HCT116 (cell line): ENCODE data around the gene ESR2. TPM values are rescaled to one million over a fixed set of nuclear protein-coding genes. Genes with fewer than 3 reads are reported as not detected.

Experiments used
- ATAC-seq: fragments of 200-7000 bp; cut with Tn5 transposase; 2 replicates; pipeline ENCODE4 v1.9.1; 2020; ENCODE audit warnings: mild to moderate bottlenecking, moderate library complexity
- BruUV-seq: library from RNA; stranded (reverse); fragments of 400-500 nt; replicated peaks from 2 replicates; lab custom pipeline; 2021; lab: Mats Ljungman, UMichigan
- CTCF ChIA-PET: fragments of 300-600 bp; sonication (Branson Sonifier 250); formaldehyde crosslinking; loops from one replicate; lab custom pipeline; 2021; ENCODE audit warnings: antibody characterized with exemption; lab: Charles Lee
- POLR2A ChIA-PET: fragments of 300-600, 350-600 bp; sonication (Branson Sonifier 250); formaldehyde crosslinking; loops from one replicate; lab custom pipeline; 2021; ENCODE audit warnings: antibody characterized with exemption; lab: Charles Lee
- RAD21 ChIA-PET, 2 experiments: fragments of 300-600 bp; sonication (Branson Sonifier 250); formaldehyde crosslinking; loops; one replicate each; lab custom pipeline; 2023; ENCODE audit warnings: low total read pairs in 2 of 2; ENCODE audit not compliant: uncharacterized antibody in 2 of 2, unreplicated experiment in 2 of 2, low non-redundant PET in 1 of 2; lab: Charles Lee
- DNase-seq: peaks from one replicate; pipeline ENCODE4 v3.0.0-alpha.2; 2010; ENCODE audit warnings: low read depth, low spot score
- H2AFZ ChIP-seq: fragments of 200-600 bp; shearing (Covaris generic), sonication (generic); 2 replicates; pipeline ENCODE4 v1.6.1; 2017; ENCODE audit warnings: low read depth, mixed run types, mixed read lengths, antibody characterized with exemption, low read length; ENCODE audit not compliant: poor library complexity, severe bottlenecking
- H3K27ac ChIP-seq: 2 replicates; pipeline ENCODE4 v1.5.1; 2012; ENCODE audit warnings: low read depth, low read length
- H3K27me3 ChIP-seq: fragments of 200-600 bp; sonication (generic); 2 replicates; pipeline ENCODE4 v1.6.1; 2016; ENCODE audit warnings: mixed run types, low read length, mixed read lengths; ENCODE audit not compliant: insufficient read depth
- H3K36me3 ChIP-seq, 2 experiments: fragments of 200-500 bp in 1 of 2; fragments of 200-600 bp in 1 of 2; sonication (Bioruptor generic) in 1 of 2; sonication (generic) in 1 of 2; 2 replicates each; pipeline versions ENCODE4 v1.5.1 to v1.6.1; 2014 to 2016; ENCODE audit warnings: low read length in 2 of 2, inconsistent platforms in 1 of 2, mixed read lengths in 1 of 2, mixed run types in 1 of 2; ENCODE audit not compliant: insufficient read depth in 2 of 2, control insufficient read depth in 1 of 2
- H3K4me1 ChIP-seq, 2 experiments: fragments of 200-600 bp in 1 of 2; sonication (generic) in 1 of 2; 2 replicates each; pipeline versions ENCODE4 v1.5.1 to v1.6.1; 2012 to 2017; ENCODE audit warnings: low read length in 2 of 2, inconsistent platforms in 1 of 2, mild to moderate bottlenecking in 1 of 2, mixed read lengths in 1 of 2, mixed run types in 1 of 2, moderate library complexity in 1 of 2; ENCODE audit not compliant: insufficient read depth in 2 of 2, control insufficient read depth in 1 of 2
- H3K4me2 ChIP-seq: fragments of 200-600 bp; sonication (generic); 2 replicates; pipeline ENCODE4 v1.6.1; 2017; ENCODE audit warnings: mixed run types, low read length, mixed read lengths
- H3K4me3 ChIP-seq, 2 experiments: fragments of 200-600 bp in 1 of 2; sonication (generic) in 1 of 2; replicated peaks in 1 of 2; 2 replicates each; pipeline ENCODE4 v1.5.1; 2011 to 2016; ENCODE audit warnings: low read length in 2 of 2, control low read depth in 1 of 2, low read depth in 1 of 2, mild to moderate bottlenecking in 1 of 2, mixed read lengths in 1 of 2, mixed run types in 1 of 2
- H3K79me2 ChIP-seq: fragments of 200-600 bp; sonication (generic); 2 replicates; pipeline ENCODE4 v1.6.1; 2017; ENCODE audit warnings: mild to moderate bottlenecking, mixed run types, low read length, moderate library complexity, mixed read lengths; ENCODE audit not compliant: insufficient read depth
- H3K9ac ChIP-seq: fragments of 200-600 bp; sonication (generic); 2 replicates; pipeline ENCODE4 v1.6.1; 2016; ENCODE audit warnings: low read length, mixed read lengths
- H3K9me2 ChIP-seq: fragments of 200-600 bp; sonication (generic), shearing (Covaris generic); 2 replicates; pipeline ENCODE4 v1.6.1; 2017; ENCODE audit warnings: mixed run types, mild to moderate bottlenecking, moderate library complexity; ENCODE audit not compliant: insufficient read depth
- H3K9me3 ChIP-seq, 2 experiments: fragments of 200-500 bp in 1 of 2; fragments of 200-600 bp in 1 of 2; sonication (Bioruptor generic) in 1 of 2; sonication (generic) in 1 of 2; 2 replicates each; pipeline ENCODE4 v1.6.1; 2014 to 2017; ENCODE audit warnings: low read length in 2 of 2, mixed read lengths in 2 of 2, inconsistent platforms in 1 of 2, low read depth in 1 of 2, mild to moderate bottlenecking in 1 of 2, mixed run types in 1 of 2, moderate library complexity in 1 of 2; ENCODE audit not compliant: control insufficient read depth in 1 of 2, insufficient read depth in 1 of 2
- H4K20me1 ChIP-seq: fragments of 200-600 bp; sonication (generic), shearing (Covaris generic); 2 replicates; pipeline ENCODE4 v1.6.1; 2017; ENCODE audit warnings: mixed run types, mild to moderate bottlenecking, moderate library complexity; ENCODE audit not compliant: insufficient read depth
- CBX3 ChIP-seq: IDR thresholded peaks from 2 replicates; pipeline ENCODE4 v1.6.1; 2012; ENCODE audit warnings: low read depth
- CEBPB ChIP-seq: IDR thresholded peaks from 2 replicates; pipeline ENCODE4 v1.6.1; 2012; ENCODE audit warnings: low read depth
- EGR1 ChIP-seq: IDR thresholded peaks from 2 replicates; pipeline ENCODE4 v1.6.1; 2012; ENCODE audit warnings: low read depth
- ELF1 ChIP-seq: IDR thresholded peaks from 2 replicates; pipeline ENCODE4 v1.6.1; 2012; ENCODE audit warnings: low read depth, borderline replicate concordance
- EZH2 ChIP-seq: fragments of 200-600 bp; sonication (generic); IDR thresholded peaks from 2 replicates; pipeline ENCODE4 v1.6.1; 2017; ENCODE audit warnings: antibody characterized with exemption, mixed run types
- JUND ChIP-seq: IDR thresholded peaks from 2 replicates; pipeline ENCODE4 v1.6.1; 2012
- POLR2A ChIP-seq: IDR thresholded peaks from 2 replicates; pipeline ENCODE4 v1.7.0; 2011; ENCODE audit warnings: borderline replicate concordance; ENCODE audit not compliant: insufficient read depth, insufficient read length; ENCODE audit errors: extremely low read depth
- POLR2AphosphoS5 ChIP-seq: IDR thresholded peaks from 2 replicates; pipeline ENCODE4 v1.6.1; 2011; ENCODE audit warnings: mild to moderate bottlenecking, low read depth, low read length, moderate library complexity
- RAD21 ChIP-seq: IDR thresholded peaks from 2 replicates; pipeline ENCODE4 v1.6.1; 2012; ENCODE audit warnings: low read depth, mild to moderate bottlenecking
- SP1 ChIP-seq: IDR thresholded peaks from 2 replicates; pipeline ENCODE4 v1.6.1; 2012; ENCODE audit warnings: low read depth
- SRF ChIP-seq: IDR thresholded peaks from 2 replicates; pipeline ENCODE4 v1.6.1; 2012; ENCODE audit warnings: low read depth
- YY1 ChIP-seq: IDR thresholded peaks from 2 replicates; pipeline ENCODE4 v1.6.1; 2011; ENCODE audit warnings: low read length, low read depth, moderate library complexity, mild to moderate bottlenecking; ENCODE audit not compliant: insufficient replicate concordance; ENCODE audit errors: extremely low read depth
- ZFX ChIP-seq: fragments of 450-650 bp; IDR thresholded peaks from 2 replicates; pipeline ENCODE4 v1.6.1; 2017
- ZNF274 ChIP-seq: fragments of 200-500 bp; sonication (Bioruptor generic); IDR thresholded peaks from 2 replicates; pipeline ENCODE4 v1.6.1; 2014; ENCODE audit warnings: mild to moderate bottlenecking, low read depth, low read length, inconsistent platforms
- intact Hi-C: fragments of 100-400 bp; cut with micrococcal nuclease; formaldehyde crosslinking; loops from 2 replicates; pipeline ENCODE4 v1.10.0; 2022
- total RNA-seq: library from RNA; stranded (reverse); gene quantifications from one replicate; pipeline ENCODE4 v1.2.1, GENCODE V29; 2021; ENCODE audit not compliant: unreplicated experiment
- TF ChIP-seq, protein P1 (sequence below): IDR thresholded peaks from 2 replicates; pipeline ENCODE4 v1.6.1; 2011; ENCODE audit warnings: mild to moderate bottlenecking, low read length, moderate library complexity; ENCODE audit not compliant: insufficient replicate concordance; ENCODE audit errors: extremely low read depth
- TF ChIP-seq, protein P2 (sequence below), 3 experiments: fragments of 200-600 bp in 1 of 3; sonication (generic) in 1 of 3; IDR thresholded peaks in 2 of 3; conservative IDR thresholded peaks in 1 of 3; 2 replicates each; pipeline ENCODE4 v1.5.1; 2012 to 2017; ENCODE audit warnings: low read depth in 2 of 3, low read length in 2 of 3, antibody characterized with exemption in 1 of 3, borderline replicate concordance in 1 of 3, control low read depth in 1 of 3, mild to moderate bottlenecking in 1 of 3, mixed read lengths in 1 of 3, mixed run types in 1 of 3, moderate library complexity in 1 of 3; ENCODE audit not compliant: insufficient read depth in 1 of 3
- TF ChIP-seq, protein P3 (sequence below): IDR thresholded peaks from 2 replicates; pipeline ENCODE4 v1.6.1; 2012; ENCODE audit warnings: low read depth

Gene ESR2
- total RNA-seq, 1 experiment from 2014 or later, result 0.32 TPM

DNA sequence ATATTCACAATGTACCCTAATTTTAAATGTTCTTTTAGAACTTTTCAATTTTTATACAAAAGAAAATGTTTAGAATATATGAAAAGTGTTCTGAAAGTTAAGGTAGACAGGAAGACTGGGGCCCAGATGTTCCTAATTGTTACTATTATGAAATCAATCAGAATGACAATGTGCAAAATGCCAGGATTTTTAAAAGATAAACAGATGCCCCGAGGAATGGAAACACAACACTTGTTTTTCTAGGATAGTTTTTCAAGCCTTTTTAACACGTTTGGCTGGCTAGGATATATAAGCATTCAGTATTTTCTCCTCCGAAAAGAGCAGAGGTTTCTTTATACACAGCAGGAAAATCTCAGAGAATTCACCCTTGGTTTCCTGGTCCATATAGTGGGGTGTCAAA lies 106.8 kb downstream of the ESR2 start:
- POLR2A ChIA-PET, result no interaction called here
- DNase-seq, result no peak
- BruUV-seq, result no TSS peak
- Histone ChIP-seq H3K4me1 (peaks cover 0 to 5% of the 10 kb centered on the region in 2 experiments; a peak in 1 of 4 replicates), H3K9me3 (no peaks in the 10 kb centered on the region), H3K4me3 (no peak overlapping the region), H3K27me3 (no peaks in the 10 kb centered on the region), H4K20me1 (no peaks in the 10 kb centered on the region), H3K79me2 (no peaks in the 10 kb centered on the region), H3K4me2 (no peak overlapping the region), H3K9me2 (no peaks in the 10 kb centered on the region), H3K36me3 (no peaks in the 10 kb centered on the region), H2AFZ (no peak overlapping the region)
- CTCF ChIA-PET, result no interaction called here
- ATAC-seq, result no peak
- intact Hi-C loops, result loop anchor here (5.0 kb wide), 1 partner anchor 60 kb away; no protein-coding TSS in a partner anchor
- RAD21 ChIA-PET, result no interaction called here
- no peak for TF ChIP-seq SP1
- no peak for TF ChIP-seq POLR2A
- TF ChIP-seq, protein P1, sequence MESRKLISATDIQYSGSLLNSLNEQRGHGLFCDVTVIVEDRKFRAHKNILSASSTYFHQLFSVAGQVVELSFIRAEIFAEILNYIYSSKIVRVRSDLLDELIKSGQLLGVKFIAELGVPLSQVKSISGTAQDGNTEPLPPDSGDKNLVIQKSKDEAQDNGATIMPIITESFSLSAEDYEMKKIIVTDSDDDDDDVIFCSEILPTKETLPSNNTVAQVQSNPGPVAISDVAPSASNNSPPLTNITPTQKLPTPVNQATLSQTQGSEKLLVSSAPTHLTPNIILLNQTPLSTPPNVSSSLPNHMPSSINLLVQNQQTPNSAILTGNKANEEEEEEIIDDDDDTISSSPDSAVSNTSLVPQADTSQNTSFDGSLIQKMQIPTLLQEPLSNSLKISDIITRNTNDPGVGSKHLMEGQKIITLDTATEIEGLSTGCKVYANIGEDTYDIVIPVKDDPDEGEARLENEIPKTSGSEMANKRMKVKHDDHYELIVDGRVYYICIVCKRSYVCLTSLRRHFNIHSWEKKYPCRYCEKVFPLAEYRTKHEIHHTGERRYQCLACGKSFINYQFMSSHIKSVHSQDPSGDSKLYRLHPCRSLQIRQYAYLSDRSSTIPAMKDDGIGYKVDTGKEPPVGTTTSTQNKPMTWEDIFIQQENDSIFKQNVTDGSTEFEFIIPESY, result no peak
- TF ChIP-seq CBX3, result no peak
- no peak for TF ChIP-seq ZNF274
- TF ChIP-seq POLR2AphosphoS5, result no peak
- TF ChIP-seq YY1, result no peak
- TF ChIP-seq, protein P2, sequence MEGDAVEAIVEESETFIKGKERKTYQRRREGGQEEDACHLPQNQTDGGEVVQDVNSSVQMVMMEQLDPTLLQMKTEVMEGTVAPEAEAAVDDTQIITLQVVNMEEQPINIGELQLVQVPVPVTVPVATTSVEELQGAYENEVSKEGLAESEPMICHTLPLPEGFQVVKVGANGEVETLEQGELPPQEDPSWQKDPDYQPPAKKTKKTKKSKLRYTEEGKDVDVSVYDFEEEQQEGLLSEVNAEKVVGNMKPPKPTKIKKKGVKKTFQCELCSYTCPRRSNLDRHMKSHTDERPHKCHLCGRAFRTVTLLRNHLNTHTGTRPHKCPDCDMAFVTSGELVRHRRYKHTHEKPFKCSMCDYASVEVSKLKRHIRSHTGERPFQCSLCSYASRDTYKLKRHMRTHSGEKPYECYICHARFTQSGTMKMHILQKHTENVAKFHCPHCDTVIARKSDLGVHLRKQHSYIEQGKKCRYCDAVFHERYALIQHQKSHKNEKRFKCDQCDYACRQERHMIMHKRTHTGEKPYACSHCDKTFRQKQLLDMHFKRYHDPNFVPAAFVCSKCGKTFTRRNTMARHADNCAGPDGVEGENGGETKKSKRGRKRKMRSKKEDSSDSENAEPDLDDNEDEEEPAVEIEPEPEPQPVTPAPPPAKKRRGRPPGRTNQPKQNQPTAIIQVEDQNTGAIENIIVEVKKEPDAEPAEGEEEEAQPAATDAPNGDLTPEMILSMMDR (IDR thresholded peaks at IDR 0.05 in 2 of 3, conservative IDR thresholded peaks at IDR 0.05 in 1 of 3; ENCODE audit: borderline replicate concordance in 1 of 3, insufficient read depth in 1 of 3, low read depth in 2 of 3, low read length in 2 of 3), result no peak
- TF ChIP-seq SRF, result no peak
- TF ChIP-seq RAD21, result no peak
- TF ChIP-seq ELF1, result no peak
- TF ChIP-seq EGR1, result no peak
- TF ChIP-seq JUND, result no peak
- no peak for TF ChIP-seq ZFX
- TF ChIP-seq CEBPB, result no peak
- TF ChIP-seq, protein P3, sequence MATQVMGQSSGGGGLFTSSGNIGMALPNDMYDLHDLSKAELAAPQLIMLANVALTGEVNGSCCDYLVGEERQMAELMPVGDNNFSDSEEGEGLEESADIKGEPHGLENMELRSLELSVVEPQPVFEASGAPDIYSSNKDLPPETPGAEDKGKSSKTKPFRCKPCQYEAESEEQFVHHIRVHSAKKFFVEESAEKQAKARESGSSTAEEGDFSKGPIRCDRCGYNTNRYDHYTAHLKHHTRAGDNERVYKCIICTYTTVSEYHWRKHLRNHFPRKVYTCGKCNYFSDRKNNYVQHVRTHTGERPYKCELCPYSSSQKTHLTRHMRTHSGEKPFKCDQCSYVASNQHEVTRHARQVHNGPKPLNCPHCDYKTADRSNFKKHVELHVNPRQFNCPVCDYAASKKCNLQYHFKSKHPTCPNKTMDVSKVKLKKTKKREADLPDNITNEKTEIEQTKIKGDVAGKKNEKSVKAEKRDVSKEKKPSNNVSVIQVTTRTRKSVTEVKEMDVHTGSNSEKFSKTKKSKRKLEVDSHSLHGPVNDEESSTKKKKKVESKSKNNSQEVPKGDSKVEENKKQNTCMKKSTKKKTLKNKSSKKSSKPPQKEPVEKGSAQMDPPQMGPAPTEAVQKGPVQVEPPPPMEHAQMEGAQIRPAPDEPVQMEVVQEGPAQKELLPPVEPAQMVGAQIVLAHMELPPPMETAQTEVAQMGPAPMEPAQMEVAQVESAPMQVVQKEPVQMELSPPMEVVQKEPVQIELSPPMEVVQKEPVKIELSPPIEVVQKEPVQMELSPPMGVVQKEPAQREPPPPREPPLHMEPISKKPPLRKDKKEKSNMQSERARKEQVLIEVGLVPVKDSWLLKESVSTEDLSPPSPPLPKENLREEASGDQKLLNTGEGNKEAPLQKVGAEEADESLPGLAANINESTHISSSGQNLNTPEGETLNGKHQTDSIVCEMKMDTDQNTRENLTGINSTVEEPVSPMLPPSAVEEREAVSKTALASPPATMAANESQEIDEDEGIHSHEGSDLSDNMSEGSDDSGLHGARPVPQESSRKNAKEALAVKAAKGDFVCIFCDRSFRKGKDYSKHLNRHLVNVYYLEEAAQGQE, result no peak
- TF ChIP-seq EZH2, result no peak
- TF ChIP-seq, all 23 proteins: peak for 0
- H3K9ac ChIP-seq, result no peak overlapping the region
- H3K27ac ChIP-seq, result no peak overlapping the region
